HL-60 (cell line): ENCODE results near the gene PTGR3.

Experiments
- DNase-seq, 2 experiments: peaks; one replicate each; pipeline ENCODE4 v3.0.0-alpha.2; 2010 to 2020; ENCODE audit warnings: low read depth in 1 of 2, low spot score in 1 of 2
- H3K27ac ChIP-seq: fragments of 250-450 bp; sonication (Bioruptor Pico); replicated peaks from 2 replicates; pipeline ENCODE4 v1.5.1; 2020; ENCODE audit warnings: mild to moderate bottlenecking, moderate library complexity
- H3K27me3 ChIP-seq: fragments of 250-450 bp; sonication (Bioruptor Pico); 2 replicates; pipeline ENCODE4 v1.5.1; 2021; ENCODE audit warnings: mild to moderate bottlenecking, moderate library complexity; ENCODE audit not compliant: insufficient read depth, poor library complexity, severe bottlenecking
- H3K4me3 ChIP-seq: replicated peaks from 2 replicates; pipeline ENCODE4 v1.5.1; 2011; ENCODE audit warnings: mild to moderate bottlenecking, control low read depth, low read length; ENCODE audit not compliant: insufficient read depth
- GABPA ChIP-seq: IDR thresholded peaks from 2 replicates; pipeline ENCODE4 v1.6.1; 2012; ENCODE audit warnings: low read depth
- POLR2AphosphoS5 ChIP-seq: IDR thresholded peaks from 2 replicates; pipeline ENCODE4 v1.6.1; 2012; ENCODE audit warnings: low read depth
- REST ChIP-seq: IDR thresholded peaks from 2 replicates; pipeline ENCODE4 v1.6.1; 2012; ENCODE audit warnings: low read depth; ENCODE audit not compliant: insufficient replicate concordance
- SPI1 ChIP-seq: IDR thresholded peaks from 2 replicates; pipeline ENCODE4 v1.6.1; 2012; ENCODE audit warnings: low read depth, mild to moderate bottlenecking, borderline replicate concordance
- TF ChIP-seq, protein P1 (sequence below): IDR thresholded peaks from one replicate; pipeline ENCODE4 v1.5.1; 2011; ENCODE audit warnings: low read length, control low read depth, inconsistent platforms; ENCODE audit not compliant: insufficient read depth

Gene PTGR3

DNA sequence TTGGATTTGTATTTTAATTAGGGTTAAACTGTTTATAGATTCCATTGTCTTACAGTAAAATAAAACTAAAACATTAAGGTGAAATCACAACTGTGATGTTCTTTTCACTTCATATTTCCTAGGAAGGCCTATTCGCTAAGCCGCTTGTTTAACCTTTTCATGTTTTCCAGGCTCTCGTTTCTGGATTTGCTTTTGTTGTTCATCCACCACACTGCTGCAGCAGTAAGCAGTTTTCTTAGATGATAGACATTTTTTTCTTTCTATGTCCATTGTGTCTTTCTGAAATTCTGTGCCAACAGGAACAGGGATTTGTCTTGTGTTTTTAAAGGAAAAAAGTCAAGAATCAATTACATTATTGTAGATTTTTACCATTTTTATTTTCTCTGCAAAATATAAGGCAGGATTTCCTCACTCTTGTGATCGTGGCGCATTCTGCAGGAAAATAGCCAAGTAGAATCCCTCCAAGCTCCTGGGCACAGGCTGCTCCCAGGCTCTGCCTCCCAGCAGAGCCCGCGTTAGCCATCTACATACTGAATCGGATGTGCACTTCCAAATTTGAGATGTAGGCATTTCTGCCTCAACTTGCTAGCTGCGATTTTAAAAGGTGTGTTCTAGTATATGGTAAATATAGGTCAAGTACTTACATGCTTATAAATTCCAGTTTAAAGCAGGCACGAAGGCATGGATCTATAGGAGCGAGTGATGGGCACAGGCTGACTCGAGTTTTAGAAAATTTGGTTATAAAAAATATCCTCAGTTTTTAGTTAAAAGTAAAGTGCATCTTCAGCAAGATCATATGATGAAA, 11.8 kb upstream of the PTGR3 start:
- H3K27ac ChIP-seq, result no peak overlapping the region
- TF ChIP-seq, protein P1, sequence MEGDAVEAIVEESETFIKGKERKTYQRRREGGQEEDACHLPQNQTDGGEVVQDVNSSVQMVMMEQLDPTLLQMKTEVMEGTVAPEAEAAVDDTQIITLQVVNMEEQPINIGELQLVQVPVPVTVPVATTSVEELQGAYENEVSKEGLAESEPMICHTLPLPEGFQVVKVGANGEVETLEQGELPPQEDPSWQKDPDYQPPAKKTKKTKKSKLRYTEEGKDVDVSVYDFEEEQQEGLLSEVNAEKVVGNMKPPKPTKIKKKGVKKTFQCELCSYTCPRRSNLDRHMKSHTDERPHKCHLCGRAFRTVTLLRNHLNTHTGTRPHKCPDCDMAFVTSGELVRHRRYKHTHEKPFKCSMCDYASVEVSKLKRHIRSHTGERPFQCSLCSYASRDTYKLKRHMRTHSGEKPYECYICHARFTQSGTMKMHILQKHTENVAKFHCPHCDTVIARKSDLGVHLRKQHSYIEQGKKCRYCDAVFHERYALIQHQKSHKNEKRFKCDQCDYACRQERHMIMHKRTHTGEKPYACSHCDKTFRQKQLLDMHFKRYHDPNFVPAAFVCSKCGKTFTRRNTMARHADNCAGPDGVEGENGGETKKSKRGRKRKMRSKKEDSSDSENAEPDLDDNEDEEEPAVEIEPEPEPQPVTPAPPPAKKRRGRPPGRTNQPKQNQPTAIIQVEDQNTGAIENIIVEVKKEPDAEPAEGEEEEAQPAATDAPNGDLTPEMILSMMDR, result no peak
- TF ChIP-seq POLR2AphosphoS5 (no peak), GABPA (no peak), REST (no peak), SPI1 (no peak)
- no peak overlapping the region for H3K4me3 ChIP-seq
- DNase-seq, result no peak
- no peaks in the 10 kb centered on the region for H3K27me3 ChIP-seq

DNA sequence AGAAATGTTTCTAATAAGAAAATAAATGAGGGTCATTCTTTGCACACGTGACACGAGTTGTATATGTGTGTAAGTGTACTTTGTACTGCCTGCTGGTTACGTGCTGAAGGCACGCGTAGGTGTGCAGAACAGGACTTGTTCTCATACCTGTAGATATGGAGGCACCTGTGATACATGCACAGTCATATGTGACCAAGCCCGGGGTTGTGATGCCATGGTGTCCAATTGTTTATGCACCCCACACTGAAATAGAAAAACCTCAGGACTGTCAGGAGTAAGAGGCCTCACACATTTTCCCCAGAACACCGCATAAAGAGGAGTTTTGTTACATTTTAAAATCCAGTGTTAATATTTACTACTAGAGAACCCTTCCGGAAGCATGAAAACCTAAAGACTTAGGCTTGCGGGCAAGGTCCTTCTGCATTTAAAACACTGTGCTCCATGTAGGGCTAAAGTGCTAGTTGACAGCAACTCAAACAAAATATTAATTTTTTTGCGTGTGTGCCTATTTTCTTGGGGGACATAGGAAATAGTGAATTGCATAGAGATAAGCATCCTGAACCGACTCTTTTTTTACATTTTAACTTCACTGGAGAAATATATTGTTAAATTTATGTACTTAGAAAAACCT, 10.9 kb upstream of the PTGR3 start:
- Histone ChIP-seq H3K27ac (no peak overlapping the region), H3K27me3 (no peaks in the 10 kb centered on the region), H3K4me3 (no peak overlapping the region)
- no peak for DNase-seq
- no peak for TF ChIP-seq POLR2AphosphoS5
- no peak for TF ChIP-seq SPI1
- no peak for TF ChIP-seq REST
- TF ChIP-seq, protein P1, result no peak
- TF ChIP-seq GABPA, result no peak

- TF ChIP-seq, protein P1, result no peak
- TF ChIP-seq REST (no peak), GABPA (no peak), POLR2AphosphoS5 (no peak), SPI1 (no peak)
- Histone ChIP-seq H3K27me3 (no peaks in the 10 kb centered on the region), H3K27ac (no peak overlapping the region), H3K4me3 (no peak overlapping the region)
- DNase-seq, result no peak
Observed at GRCh38 chr18:75218065-75218923, 9.4 kb upstream of the PTGR3 start.
